Activated CD8-positive, alpha-beta T cell treated with anti-CD3 and anti-CD28 coated beads for 36 hours (primary cell): ENCODE data around the gene EIPR1. TPM values are rescaled to one million over a fixed set of nuclear protein-coding genes. Genes with fewer than 3 reads are reported as not detected.
A peak's percentile ranks its signal among the peaks of the same experiment; 100 is the strongest.
"Not testable (repeated sequence)": the region's sequence is repeated elsewhere in the genome, so short reads cannot be mapped to it uniquely, and the experiment has no call there.

Experiments
- ATAC-seq: fragments of 200-7000 bp; cut with Tn5 transposase; one replicate; pipeline ENCODE4 v1.10.0; 2021; ENCODE audit warnings: mild to moderate bottlenecking, moderate library complexity
- CTCF ChIA-PET: fragments of 350-600 bp; sonication (Branson Sonifier 250); formaldehyde crosslinking; loops from one replicate; lab custom pipeline; 2021; ENCODE audit warnings: antibody characterized with exemption; lab: Charles Lee
- POLR2A ChIA-PET: fragments of 350-600 bp; sonication (Branson Sonifier 250); formaldehyde crosslinking; loops from one replicate; lab custom pipeline; 2021; ENCODE audit warnings: antibody characterized with exemption; lab: Charles Lee
- DNase-seq: peaks from one replicate; pipeline ENCODE4 v3.0.0-alpha.2; 2020
- H3K27ac Mint-ChIP-seq: one replicate; pipeline ENCODE4 v1.8.0; 2021; ENCODE audit warnings: mild to moderate bottlenecking, mixed read lengths
- H3K27me3 Mint-ChIP-seq: one replicate; pipeline ENCODE4 v1.8.0; 2021; ENCODE audit warnings: mixed read lengths
- H3K36me3 Mint-ChIP-seq: one replicate; pipeline ENCODE4 v1.8.0; 2021; ENCODE audit warnings: low read depth, mixed read lengths
- H3K4me1 Mint-ChIP-seq: one replicate; pipeline ENCODE4 v1.8.0; 2021; ENCODE audit warnings: low read depth, mixed read lengths
- H3K4me3 Mint-ChIP-seq: one replicate; pipeline ENCODE4 v1.8.0; 2021; ENCODE audit warnings: mild to moderate bottlenecking, moderate library complexity, mixed read lengths
- H3K9me3 Mint-ChIP-seq: one replicate; pipeline ENCODE4 v1.8.0; 2021; ENCODE audit warnings: mixed read lengths
- CTCF ChIP-seq: fragments of 200-600 bp; IDR thresholded peaks from one replicate; pipeline ENCODE4 v1.8.0; 2022; ENCODE audit warnings: antibody characterized with exemption, mild to moderate bottlenecking
- intact Hi-C: fragments of 100-400 bp; cut with micrococcal nuclease; formaldehyde crosslinking; loops from one replicate; pipeline ENCODE4 v1.10.0; 2022
- total RNA-seq, 2 experiments: library from RNA; stranded (reverse); gene quantifications; one replicate each; pipeline ENCODE4 v1.2.3, GENCODE V29; 2021

EIPR1 gene
- total RNA-seq, 2 experiments from 2014 or later, result 38.4 to 39.1 TPM

GRCh38 chr2:3379647-3380534, 2.3 kb upstream of the EIPR1 start, which contains the start of gene TRAPPC12:
Gene TRAPPC12, plus strand, starts transcription at chr2:3379694. Its CDS starts 7,930 bp downstream, at chr2:3387624.
- Mint-ChIP-seq H3K9me3 (no peaks in the 10 kb centered on the region), H3K27ac (peak within 1 kb of the TSS; percentile 93), H3K4me1 (peaks cover 41% of the 10 kb centered on the region), H3K36me3 (peaks cover 32% of the 10 kb centered on the region), H3K27me3 (no peaks in the 10 kb centered on the region), H3K4me3 (peak within 1 kb of the TSS; percentile 93)
- DNase-seq (peak; percentile 94), ATAC-seq (peak; percentile 76)
- POLR2A ChIA-PET, result interaction anchor here (0.6 to 1.4 kb wide), 5 partner anchors 9 to 178 kb away, joined by 3 read pairs; partner anchors contain the start of gene RNASEH1
- CTCF ChIA-PET, result interaction anchor here (1.2 to 1.9 kb wide), 5 partner anchors 14 to 272 kb away, joined by 3 to 5 read pairs (median 5); no protein-coding TSS in a partner anchor
- intact Hi-C loops, result loop anchor here (10.0 kb wide), 1 partner anchor 175 kb away; the partner anchor contains the start of gene RNASEH1
- no peak for TF ChIP-seq CTCF

- Mint-ChIP-seq H3K9me3 (no peaks in the 10 kb centered on the region), H3K27me3 (no peaks in the 10 kb centered on the region), H3K27ac (peak overlapping the region; percentile 93), H3K4me3 (peak overlapping the region; percentile 93), H3K4me1 (peaks cover 35% of the 10 kb centered on the region), H3K36me3 (peaks cover 28% of the 10 kb centered on the region)
- intact Hi-C loops, result no loop called here
- ChIA-PET CTCF (interaction anchor here (1.2 to 1.9 kb wide), 4 partner anchors 13 to 273 kb away, joined by 3 to 5 read pairs (median 5); no protein-coding TSS in a partner anchor), POLR2A (interaction anchor here (0.6 to 1.4 kb wide), 5 partner anchors 10 to 179 kb away, joined by 3 read pairs; partner anchors contain the start of gene RNASEH1)
- no peak for TF ChIP-seq CTCF
- ATAC-seq (no peak), DNase-seq (no peak)
Measured at GRCh38 chr2:3379339-3379646, 1.7 kb upstream of the EIPR1 start.

- Mint-ChIP-seq H3K27ac (peak overlapping the region; percentile 93), H3K27me3 (no peaks in the 10 kb centered on the region), H3K4me3 (peak overlapping the region; percentile 93), H3K4me1 (peaks cover 31% of the 10 kb centered on the region), H3K36me3 (peaks cover 19% of the 10 kb centered on the region), H3K9me3 (no peaks in the 10 kb centered on the region)
- ATAC-seq (peak; percentile 39), DNase-seq (peak; percentile 66)
- POLR2A ChIA-PET, result interaction anchor here (1.0 to 2.3 kb wide), 3 partner anchors 21 to 181 kb away, joined by 3 to 8 read pairs (median 4); partner anchors contain the start of gene RNASEH1
- TF ChIP-seq CTCF, result no peak
- CTCF ChIA-PET, result interaction anchor here (1.0 to 1.3 kb wide), 2 partner anchors 17 to 47 kb away, joined by 3 to 4 read pairs; no protein-coding TSS in a partner anchor
- intact Hi-C loops, result no loop called here
Measured at GRCh38 chr2:3377279-3377611, 373 bp downstream of the EIPR1 start.

GRCh38 chr2:3376821-3377220, 797 bp downstream of the EIPR1 start:
- no peak for ATAC-seq
- intact Hi-C loops, result no loop called here
- POLR2A ChIA-PET, result interaction anchor here (2.3 kb wide), 1 partner anchor 154 kb away, joined by 8 read pairs; no protein-coding TSS in a partner anchor
- CTCF ChIA-PET, result interaction anchor here (1.3 kb wide), 1 partner anchor 47 kb away, joined by 4 read pairs; no protein-coding TSS in a partner anchor
- H3K27me3 Mint-ChIP-seq, result no peaks in the 10 kb centered on the region
- DNase-seq, result no peak
- TF ChIP-seq CTCF, result no peak
- H3K4me1 Mint-ChIP-seq, result peaks cover 30% of the 10 kb centered on the region
- peak overlapping the region; percentile 93 for H3K27ac Mint-ChIP-seq
- peaks cover 17% of the 10 kb centered on the region for H3K36me3 Mint-ChIP-seq
- H3K9me3 Mint-ChIP-seq, result no peaks in the 10 kb centered on the region
- peak overlapping the region; percentile 93 for H3K4me3 Mint-ChIP-seq

GRCh38 chr2:3369340-3370181, 8.1 kb downstream of the EIPR1 start:
- H3K27ac Mint-ChIP-seq, CTCF ChIA-PET, DNase-seq, H3K4me3 Mint-ChIP-seq, H3K9me3 Mint-ChIP-seq, H3K27me3 Mint-ChIP-seq, H3K36me3 Mint-ChIP-seq, ATAC-seq, intact Hi-C loops: not testable (repeated sequence)
- peaks cover 23% of the 10 kb centered on the region for H3K4me1 Mint-ChIP-seq
- POLR2A ChIA-PET, result interaction anchor here (0.6 kb wide), 1 partner anchor 448 kb away, joined by 3 read pairs; no protein-coding TSS in a partner anchor
